ENCODE data around the gene RBM39.
"Not testable (repeated sequence)": the region's sequence is repeated elsewhere in the genome, so short reads cannot be mapped to it uniquely, and the experiment has no call there.

Gene RBM39

DNA sequence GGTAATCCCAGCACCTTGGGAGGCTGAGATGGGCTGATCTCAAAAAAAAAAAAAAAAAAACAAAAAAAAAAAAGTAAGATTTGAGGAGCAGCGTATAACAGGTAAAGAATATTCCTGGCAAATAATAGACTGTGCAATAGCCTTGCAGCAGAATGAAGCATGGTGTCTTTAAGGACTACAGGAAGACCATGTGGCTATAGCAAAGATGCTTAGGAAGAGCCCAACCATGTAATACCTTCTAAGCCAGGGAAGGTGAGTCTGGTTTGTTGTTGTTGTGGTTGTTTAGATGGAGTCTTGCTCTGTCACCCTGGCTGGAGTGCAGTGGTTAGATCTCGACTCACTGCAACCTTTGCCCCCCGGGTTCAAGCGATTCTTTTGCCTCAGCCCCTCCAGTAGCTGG is 14.3 kb upstream of the RBM39 start:
- DNase-seq (ENCODE audit: low read depth in 4 of 4, low spot score in 1 of 4), result no peak

DNA sequence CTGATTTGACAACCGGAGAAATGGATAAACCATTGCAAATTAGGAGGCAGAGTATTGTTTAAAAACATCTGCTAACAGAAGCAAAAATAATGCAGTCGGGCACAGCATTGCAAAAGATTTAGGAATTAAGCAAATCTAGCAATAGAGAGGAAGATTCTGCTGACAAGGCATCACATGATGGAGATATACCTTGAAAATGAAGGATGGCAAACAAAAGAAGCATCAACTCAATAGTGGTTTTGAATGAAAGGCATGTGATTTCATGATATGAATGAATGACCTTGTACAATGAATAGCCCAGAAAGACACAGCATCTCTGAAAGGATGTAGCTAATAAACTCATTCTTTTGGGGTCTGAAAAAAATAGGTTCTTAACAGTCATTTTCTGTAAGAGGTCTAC is 8.6 kb upstream of the RBM39 start:
- no peak for DNase-seq (ENCODE audit: low read depth in 4 of 4, low spot score in 1 of 4)

DNA sequence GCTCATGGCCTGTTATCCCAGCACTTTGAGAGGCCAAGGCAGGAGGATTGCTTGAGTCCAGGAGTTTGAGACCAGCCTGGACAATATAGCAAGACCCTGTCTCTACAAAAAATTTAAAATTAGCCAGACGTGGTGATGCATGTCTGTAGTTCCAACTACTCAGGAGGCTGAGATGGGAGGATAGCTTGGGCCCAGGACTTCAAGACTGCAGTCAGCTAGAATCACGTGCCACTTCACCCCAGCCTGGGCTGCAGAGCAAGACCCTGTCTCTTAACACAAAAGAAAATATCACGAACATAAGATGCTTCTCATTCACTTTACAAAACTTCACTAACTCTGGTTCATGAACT is 2.4 kb upstream of the RBM39 start:
- DNase-seq (ENCODE audit: low read depth in 4 of 4, low spot score in 1 of 4), result not testable (repeated sequence)

DNA sequence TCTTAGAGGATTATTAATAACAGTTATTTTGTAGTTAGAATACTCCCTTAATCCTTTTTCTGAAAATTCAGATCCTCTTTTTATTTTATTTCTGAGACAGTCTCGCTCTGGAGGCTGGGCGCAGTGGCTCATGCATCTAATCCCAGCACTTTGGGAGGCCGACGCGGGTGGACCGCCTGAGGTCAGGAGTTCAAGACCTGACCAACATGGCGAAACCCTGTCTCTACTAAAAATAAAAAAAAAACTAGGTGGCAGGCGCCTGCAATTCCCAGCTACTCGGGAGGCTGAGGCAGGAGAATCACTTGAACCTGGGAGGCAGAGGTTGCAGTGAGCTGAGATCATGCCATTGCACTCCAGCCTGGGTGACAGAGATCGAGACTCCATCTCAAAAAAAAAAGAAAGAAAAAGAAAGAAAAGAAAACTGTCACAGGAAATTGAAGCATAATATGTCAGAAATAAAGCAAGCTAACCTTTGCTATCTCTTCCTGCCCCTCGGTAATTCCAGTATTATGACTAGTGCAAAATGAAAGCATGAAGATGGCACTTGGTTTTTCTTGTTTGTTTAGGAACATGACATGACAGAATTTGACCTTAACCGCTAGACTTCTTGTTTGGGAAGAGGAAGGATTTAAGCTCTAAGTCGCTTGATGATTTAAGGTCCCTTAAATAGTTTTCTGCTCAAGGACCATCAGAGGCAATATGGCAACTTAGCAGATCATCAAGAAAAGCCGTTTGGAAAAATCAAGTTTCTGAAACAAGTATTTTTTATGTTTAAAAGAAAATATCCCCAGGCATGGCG is 1.8 kb upstream of the RBM39 start:
- no peak for DNase-seq (ENCODE audit: low read depth in 4 of 4, low spot score in 1 of 4)

DNA sequence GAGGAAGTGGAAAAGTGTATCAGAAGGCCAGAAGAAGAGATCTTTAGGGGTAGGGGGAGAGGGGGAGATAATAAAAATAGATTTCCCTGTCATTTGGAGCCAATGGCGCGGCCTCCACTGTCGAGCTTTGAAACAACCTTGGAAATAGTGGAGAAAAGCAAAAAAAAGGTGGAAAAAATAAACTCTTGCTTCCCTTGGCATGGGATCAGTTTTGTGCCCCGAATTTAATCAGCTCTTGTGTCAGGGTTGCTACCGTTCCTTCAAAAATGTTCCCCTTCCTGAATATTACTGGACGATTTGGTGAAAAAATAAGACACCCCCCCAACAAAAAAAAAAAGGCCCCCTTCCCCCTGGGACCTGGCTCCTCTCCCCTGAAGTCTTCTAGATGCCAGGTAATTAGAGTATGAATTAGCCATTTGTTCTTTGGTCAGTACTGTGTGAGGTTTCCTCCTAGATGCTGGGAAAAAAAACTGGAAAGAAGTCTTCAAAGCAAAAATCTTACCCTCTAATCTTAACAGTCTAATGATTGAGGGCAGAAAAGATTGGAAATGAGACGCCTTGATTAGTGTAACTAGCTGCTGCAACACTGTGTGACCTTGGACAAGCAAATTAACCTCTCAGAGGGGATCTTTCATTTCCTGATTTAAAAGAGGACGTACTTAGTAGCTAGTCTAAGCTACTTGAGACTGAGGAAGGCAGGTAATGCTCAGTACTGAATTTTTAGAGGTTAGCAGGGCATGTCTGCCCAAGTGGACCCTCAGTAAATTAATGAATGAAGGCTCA is 872 bp upstream of the RBM39 start:
- no peak for DNase-seq (ENCODE audit: low read depth in 4 of 4, low spot score in 1 of 4)

DNA sequence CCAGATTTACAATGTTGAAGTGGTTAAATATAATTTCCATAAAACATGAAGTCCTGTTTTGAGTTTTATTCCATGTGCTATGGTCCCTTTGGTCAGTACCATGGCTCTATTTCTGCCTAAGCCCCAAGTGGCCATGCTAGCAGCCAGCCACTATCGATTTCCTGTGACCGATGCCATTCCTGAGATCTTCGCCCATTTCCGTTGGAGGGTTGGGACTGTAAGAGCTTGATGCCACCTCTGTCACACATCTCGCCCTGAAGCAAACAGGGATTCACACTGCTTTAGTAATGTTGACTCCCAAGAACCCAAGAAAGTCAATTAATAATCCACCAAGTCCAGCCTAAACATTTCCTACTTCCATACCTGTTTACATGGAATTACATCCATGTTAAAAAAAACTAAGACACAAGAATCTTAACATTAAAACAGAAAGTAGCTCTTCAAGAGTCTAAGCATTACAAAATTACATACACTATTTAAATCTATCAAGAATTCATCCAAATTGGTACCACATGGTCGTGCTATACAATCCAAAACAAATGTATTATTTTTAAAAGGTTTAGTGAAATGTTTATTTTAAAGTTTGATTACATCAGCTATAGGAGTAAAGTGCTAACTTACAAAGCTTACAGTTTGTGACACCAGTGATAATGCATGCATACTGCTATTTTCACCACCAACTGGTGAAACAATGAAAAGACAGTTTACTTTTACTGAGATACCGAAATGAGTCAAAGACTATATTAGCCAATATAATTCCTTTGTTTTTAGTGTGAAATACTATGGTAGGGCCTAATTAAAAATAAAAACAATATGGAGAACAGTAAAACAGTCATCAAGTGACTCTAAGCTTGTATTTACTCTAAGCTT is 2.5 kb downstream of the RBM39 start:
- no peak for DNase-seq (ENCODE audit: low read depth in 4 of 4, low spot score in 1 of 4)

DNA sequence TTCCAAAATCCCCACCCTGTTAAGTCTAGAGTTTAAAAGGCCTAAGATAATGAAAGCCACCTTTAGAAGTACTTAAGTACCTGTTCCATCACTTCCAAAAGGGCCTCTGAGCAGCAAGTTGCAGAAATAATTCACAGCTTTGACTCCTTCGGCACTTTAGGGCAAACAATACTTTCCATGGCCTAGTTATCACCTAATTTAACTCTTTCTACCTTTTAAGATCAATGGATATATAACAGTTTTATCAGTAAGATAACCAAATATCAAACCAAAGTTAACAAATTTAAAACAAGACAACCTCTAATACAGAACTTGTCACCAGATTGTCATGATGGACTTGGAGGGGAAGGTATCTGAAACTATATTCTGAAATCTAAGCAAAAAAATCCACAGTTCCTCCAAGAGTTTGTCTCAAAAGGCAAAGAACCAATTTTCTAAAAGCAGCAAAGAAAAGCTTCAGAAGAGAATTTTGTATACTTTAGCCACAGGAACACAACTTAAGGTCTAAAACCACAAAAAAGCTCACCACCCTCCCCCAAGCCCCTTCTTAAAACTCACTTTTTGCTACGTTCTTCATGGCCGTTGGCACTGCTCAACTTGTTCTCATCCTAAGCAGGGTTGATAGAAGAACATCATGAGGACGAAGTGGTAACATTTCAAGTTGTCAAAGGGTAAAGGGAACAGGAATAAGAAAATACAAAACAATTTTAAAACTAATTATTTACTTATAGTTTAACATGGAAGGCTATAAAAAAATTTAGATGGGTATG is 3.5 kb downstream of the RBM39 start:
- DNase-seq (ENCODE audit: low read depth in 4 of 4, low spot score in 1 of 4), result no peak

DNA sequence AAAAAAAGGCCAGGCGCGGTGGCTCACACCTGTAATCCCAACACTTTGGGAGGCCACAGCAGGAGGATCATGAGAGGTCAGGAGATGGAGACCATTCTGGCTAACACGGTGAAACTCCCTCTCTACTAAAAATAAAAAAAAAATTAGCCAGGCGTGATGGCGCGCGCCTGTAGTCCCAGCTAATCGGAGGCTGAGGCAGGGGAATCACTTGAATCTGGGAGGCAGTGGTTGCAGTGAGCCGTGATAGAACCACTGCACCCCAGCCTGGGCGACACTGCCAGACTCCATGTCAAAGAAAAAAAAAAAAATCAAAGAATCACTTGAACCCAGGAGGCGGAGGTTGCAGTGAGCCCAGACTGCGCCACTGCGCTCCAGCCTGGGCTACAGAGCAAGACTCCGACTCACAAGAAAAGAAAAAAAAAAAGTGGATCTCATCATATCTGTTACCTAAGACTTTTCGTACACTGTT is 4.2 kb downstream of the RBM39 start:
- DNase-seq (ENCODE audit: low read depth in 4 of 4, low spot score in 1 of 4), result no peak

DNA sequence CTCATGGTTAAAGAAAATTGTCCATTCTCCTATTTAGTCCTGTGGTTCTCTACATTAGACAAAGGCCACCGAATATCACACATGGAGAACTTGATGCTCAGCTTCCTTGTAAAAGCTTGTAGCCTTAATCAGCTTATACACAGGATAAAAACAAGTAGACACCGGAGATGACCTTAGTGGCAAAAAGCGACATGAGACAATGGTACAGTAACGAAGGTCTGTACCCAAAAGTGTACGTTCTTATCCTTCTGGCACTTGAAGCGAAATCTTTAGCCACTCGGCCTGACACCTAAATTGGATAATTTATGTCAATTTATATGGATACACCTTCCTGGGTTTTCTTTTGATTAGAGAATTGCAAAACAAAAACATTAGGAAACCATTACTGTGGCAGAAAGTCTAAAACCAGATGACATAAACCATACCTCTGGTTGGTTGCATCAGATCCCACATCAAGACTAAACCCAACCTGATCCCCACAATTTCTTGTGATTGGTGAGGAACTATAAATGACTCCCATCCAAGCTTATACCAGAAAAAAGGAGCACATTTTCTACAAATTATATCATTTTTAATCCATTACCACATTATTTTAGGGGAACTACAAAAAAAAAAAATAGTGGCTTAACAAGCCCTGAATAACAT is 6.1 kb downstream of the RBM39 start:
- DNase-seq (ENCODE audit: low read depth in 4 of 4, low spot score in 1 of 4), result no peak

DNA sequence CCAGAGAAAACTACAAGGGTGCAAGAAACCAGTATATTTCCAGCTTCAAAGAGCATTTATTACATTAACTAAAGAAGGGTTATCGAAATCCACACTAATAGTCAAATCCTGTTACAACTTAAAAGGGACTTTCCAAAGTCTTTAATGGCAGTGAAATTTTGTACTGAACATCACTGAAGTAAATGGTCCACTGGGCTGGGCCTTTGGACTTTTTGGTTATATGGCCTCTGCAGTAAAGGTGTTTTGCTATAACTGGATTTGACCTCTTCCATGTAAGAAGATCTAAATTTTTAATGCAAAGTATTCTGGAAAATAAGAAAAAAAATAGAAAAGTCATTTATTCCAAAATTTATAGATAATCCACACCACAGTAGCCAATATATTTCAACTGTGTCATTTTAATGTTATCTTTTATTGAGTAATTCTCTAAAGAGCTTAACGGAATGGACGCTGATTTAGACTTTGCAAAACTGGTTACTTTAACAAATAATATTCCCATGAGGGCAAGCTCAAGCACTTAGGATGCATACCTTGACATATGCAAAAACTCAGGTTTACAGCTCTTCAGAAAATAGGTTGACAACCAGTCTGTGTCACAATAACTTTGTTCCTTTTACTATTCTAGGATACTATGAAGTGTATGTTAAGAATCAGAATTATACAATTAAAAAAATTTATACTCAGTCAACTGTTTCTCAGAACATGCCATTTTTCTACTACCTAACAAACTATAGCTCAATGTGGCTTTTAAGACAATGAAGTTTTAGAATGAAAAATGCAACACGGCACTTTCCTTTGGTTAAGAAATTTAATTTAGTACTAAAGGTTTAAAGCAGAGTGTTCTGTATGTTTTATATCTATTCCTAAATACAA is 7.0 kb downstream of the RBM39 start:
- DNase-seq (ENCODE audit: low read depth in 4 of 4, low spot score in 1 of 4), result no peak

DNA sequence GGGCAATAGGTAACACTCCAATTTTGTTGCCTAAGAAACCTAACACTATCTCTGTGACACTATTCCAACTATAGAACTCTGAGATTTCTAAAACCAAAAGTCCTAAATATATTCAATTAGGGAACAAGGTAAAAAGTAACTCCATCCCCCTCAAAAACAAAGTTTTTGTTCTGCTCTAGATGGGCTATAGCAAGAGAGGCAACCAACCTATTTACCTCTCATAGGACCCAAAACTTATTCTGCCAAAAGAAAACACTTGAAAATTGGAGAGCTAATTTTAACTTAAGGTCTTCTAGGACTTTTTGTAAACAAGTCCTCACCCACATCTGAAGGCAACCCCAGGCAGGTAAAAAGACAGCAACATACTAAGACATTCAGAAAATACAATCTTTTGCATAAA is 7.7 kb downstream of the RBM39 start:
- DNase-seq (ENCODE audit: low read depth in 4 of 4, low spot score in 1 of 4), result no peak

DNA sequence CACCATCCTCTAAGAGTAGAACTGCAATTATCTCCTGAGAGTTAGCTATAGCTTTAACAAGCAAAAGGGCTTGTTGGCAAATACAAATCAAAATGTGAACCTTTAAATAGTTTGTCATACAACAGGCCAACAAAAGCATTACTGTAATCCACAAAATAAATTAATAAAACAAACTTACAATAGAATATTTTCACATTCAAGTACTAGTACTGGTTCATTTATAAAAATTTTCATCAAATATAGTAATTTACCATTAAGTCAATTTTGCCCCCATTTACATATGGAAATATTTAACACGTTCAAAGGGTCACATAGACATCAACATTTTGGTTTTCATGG is 9.4 kb downstream of the RBM39 start:
- no peak for DNase-seq (ENCODE audit: low read depth in 4 of 4, low spot score in 1 of 4)

DNA sequence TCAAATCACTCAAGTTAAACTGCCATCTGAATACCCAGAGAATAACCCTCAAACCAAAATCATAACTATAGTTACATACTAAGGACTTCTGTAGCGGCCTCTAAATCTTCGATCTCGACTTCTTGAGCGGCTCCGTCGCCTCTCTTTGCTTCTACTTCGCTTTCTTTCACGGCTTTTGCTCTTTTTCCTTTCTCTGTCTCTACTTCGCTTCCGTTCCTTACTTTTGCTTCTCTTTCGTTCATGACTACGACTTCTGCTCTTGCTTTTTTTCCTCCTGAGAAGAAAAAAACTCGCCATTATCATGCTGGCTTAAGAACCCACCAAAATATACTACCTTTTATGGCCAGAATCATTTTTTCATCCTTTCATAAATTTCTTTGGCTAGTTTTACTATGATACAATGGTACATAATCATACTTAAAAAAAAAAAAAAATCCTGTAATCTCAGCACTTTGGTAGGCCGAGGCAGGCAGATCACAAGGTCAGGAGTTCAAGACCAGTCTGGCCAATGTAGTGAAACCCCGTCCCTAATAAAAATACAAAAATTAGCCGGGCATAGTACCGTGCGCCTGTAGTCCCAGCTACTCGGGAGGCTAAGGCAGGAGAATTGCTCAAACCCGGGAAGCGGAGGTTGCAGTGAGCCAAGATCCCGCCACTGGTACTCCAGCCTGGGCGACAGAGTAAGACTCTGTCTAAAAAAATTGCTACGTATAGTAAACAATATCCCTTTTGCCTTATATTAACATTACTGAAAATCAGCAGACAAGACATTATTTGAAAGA is 10.0 kb downstream of the RBM39 start:
- DNase-seq (ENCODE audit: low read depth in 4 of 4, low spot score in 1 of 4), result no peak

DNA sequence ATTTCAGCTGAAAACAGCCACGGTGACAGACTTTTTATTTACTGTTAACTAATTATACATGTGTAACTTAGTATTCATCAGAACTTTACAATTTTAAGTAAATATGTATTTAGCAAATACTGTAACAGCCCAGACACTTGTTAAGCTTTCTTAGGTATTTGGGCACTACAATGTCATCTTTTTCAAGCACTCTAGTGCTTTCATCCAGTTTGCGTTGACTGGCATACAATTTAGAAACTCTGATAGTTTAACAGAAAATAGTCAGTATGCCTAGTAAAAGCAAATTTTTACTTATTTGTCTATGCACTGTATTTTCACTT is 10.6 kb downstream of the RBM39 start:
- DNase-seq (ENCODE audit: low read depth in 4 of 4, low spot score in 1 of 4), result no peak

DNA sequence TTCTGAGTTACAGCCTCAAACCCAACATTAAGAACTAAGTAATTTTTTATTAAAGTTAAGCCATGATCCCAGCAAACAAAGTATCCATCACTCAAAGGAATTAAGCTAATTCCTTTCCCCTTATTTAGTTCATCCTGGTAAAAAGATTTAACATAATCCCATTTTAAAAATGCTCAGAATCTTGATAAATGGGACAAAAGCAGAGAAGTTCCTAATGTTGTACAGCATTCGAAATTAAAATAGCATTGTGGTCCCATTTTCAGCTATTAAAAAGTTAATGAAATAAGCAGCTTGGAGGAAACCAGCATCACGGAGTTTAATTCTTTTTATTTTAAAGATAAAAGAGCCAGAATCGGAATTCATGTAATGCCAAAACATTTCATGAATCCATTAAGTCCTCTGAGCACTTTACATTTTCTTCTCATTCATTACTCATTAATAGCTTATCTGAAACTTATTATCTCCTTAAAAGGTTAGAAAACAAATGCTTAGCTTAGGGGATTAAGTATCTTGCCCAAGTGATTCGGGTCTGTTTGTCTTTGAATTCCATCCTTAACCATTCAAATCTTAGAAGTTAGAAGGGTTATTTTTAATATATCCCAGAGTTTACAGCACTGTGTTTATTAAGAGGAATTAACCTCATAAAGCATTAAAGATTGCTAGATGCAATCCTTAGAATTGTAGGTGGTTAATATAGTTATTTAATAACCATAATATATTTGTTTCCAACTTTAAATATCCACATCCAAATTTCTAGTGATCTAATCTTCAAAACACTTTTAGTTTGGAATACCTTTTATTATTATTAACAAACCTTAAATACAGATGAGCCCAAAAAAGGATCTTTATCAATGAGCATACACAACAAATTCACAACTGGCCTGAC is 11.2 kb downstream of the RBM39 start:
- DNase-seq (ENCODE audit: low read depth in 4 of 4, low spot score in 1 of 4), result no peak

DNA sequence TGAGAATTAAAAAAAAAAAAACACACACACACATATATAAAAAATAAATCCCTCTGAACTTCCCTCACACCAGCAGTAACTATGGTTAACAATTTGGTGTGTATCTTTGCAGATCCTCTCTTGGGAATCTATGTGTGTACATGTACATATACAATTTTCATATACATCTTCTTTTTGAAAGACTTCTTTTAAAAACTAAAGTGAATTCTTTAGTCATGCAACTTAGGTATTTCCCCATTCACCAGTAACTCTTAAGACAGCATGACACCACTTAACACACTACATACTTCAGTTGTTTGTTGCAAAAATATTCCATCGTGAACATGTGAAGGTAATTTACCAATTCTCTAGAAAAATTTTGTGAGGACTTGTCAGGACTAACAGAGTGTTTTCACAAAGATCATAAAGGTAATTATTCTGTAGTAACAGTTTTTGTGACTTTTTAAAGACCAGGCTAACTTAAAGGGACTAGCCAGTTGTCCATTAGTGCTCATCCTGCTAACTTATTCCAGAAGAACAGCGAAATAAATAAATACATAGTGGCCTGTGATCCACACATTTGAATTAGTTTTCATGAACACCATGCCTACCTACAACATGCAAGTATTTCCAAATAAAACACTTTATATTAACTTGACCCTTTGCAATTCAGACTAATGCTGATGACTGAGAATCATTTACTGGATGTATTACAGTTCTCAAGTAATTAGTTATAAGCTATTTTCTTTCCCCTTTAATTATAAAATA is 12.1 kb downstream of the RBM39 start:
- DNase-seq (ENCODE audit: low read depth in 4 of 4, low spot score in 1 of 4), result no peak

DNA sequence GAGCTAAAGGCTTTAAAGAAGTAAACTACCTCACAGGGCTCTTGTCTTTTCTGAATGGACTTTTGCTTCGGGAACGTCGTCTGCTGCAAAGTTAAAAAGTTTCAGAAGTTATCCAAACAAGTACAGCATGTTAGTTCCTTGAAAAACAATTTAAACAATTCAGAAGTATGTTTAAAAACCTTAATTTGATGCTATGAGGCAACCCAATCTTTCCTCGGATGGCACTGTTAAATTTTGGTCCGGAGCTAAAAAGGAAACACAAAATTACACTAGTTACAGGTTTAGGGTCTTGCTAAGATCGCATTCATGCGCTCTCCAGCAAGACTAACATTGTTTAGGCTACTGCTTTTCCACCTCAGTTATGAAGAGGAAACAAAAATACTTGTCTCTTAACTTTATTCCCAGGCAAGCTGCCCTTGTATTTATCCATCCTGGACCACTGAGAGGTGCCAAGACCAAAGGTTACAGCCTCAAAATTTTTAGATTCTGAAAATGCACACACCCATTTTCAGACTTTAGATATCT is 12.7 kb downstream of the RBM39 start:
- DNase-seq (ENCODE audit: low read depth in 4 of 4, low spot score in 1 of 4), result no peak
